SJSA1 (cell line): Measurements from ENCODE around the gene PACSIN2. TPM values are rescaled to one million over a fixed set of nuclear protein-coding genes. Genes with fewer than 3 reads are reported as not detected.
"Not testable (repeated sequence)": the region's sequence is repeated elsewhere in the genome, so short reads cannot be mapped to it uniquely, and the experiment has no call there.

Experiments
- DNase-seq, 2 experiments: peaks; one replicate each; pipeline ENCODE4 v3.0.0-alpha.2; 2015 to 2020; ENCODE audit warnings: low spot score in 2 of 2, low read depth in 1 of 2
- H3K27ac ChIP-seq: fragments of 250-450 bp; sonication (Bioruptor Pico); 2 replicates; pipeline ENCODE4 v1.5.1; 2020; ENCODE audit warnings: mild to moderate bottlenecking, moderate library complexity
- H3K27me3 ChIP-seq: fragments of 250-450 bp; sonication (Bioruptor Pico); replicated peaks from 2 replicates; pipeline ENCODE4 v1.5.1; 2020; ENCODE audit warnings: mild to moderate bottlenecking, moderate library complexity
- H3K36me3 ChIP-seq: fragments of 250-450 bp; sonication (Bioruptor Pico); 2 replicates; pipeline ENCODE4 v1.5.1; 2020; ENCODE audit warnings: mild to moderate bottlenecking
- H3K4me1 ChIP-seq: fragments of 250-450 bp; sonication (Bioruptor Pico); replicated peaks from 2 replicates; pipeline ENCODE4 v1.6.1; 2021; ENCODE audit warnings: mild to moderate bottlenecking
- H3K4me3 ChIP-seq: fragments of 250-450 bp; sonication (Bioruptor Pico); 2 replicates; pipeline ENCODE4 v1.5.1; 2020; ENCODE audit warnings: mild to moderate bottlenecking
- H3K9me3 ChIP-seq: fragments of 250-450 bp; sonication (Bioruptor Pico); replicated peaks from 2 replicates; pipeline ENCODE4 v1.5.1; 2020; ENCODE audit warnings: mild to moderate bottlenecking
- total RNA-seq: library from RNA; depleted of rRNA; stranded (reverse); fragments of >200 nt; shearing (Covaris generic); gene quantifications from 2 replicates; pipeline ENCODE4 v1.2.3, GENCODE V29; 2014

PACSIN2 gene
- total RNA-seq, 1 experiment from 2014 or later = 98.3 TPM

GRCh38 chr22:42974223-42974622 is 40.7 kb downstream of the PACSIN2 start:
- H3K36me3 ChIP-seq = peaks cover 8% of the 10 kb centered on the region
- no peak overlapping the region for H3K27ac ChIP-seq
- no peaks in the 10 kb centered on the region for H3K27me3 ChIP-seq
- no peak overlapping the region for H3K4me3 ChIP-seq
- no peaks in the 10 kb centered on the region for H3K9me3 ChIP-seq
- peaks cover 25% of the 10 kb centered on the region for H3K4me1 ChIP-seq
- no peak for DNase-seq

GRCh38 chr22:42973536-42973881 is 41.4 kb downstream of the PACSIN2 start:
- Histone ChIP-seq H3K9me3 (no peaks in the 10 kb centered on the region), H3K4me1 (peaks cover 19% of the 10 kb centered on the region), H3K36me3 (peaks cover 9% of the 10 kb centered on the region), H3K27ac (no peak overlapping the region), H3K4me3 (no peak overlapping the region), H3K27me3 (no peaks in the 10 kb centered on the region)
- DNase-seq = no peak

GRCh38 chr22:42972649-42973535 is 42.1 kb downstream of the PACSIN2 start:
- DNase-seq = no peak
- peaks cover 13% of the 10 kb centered on the region for H3K4me1 ChIP-seq
- 0 out of 2 replicates have a peak, but pooled peaks cover 2% of the 10 kb centered on the region for H3K9me3 ChIP-seq
- H3K27ac ChIP-seq = no peak overlapping the region
- no peak overlapping the region for H3K4me3 ChIP-seq
- peaks cover 13% of the 10 kb centered on the region for H3K36me3 ChIP-seq
- no peaks in the 10 kb centered on the region for H3K27me3 ChIP-seq

GRCh38 chr22:42971473-42971860 is 43.5 kb downstream of the PACSIN2 start:
- not testable (repeated sequence) for H3K27ac ChIP-seq

GRCh38 chr22:42970029-42970428 is 44.9 kb downstream of the PACSIN2 start:
- no peak overlapping the region for H3K4me3 ChIP-seq
- 0 out of 2 replicates have a peak, but pooled peaks cover 2% of the 10 kb centered on the region for H3K9me3 ChIP-seq
- H3K27me3 ChIP-seq = no peaks in the 10 kb centered on the region; the same call in 1 of the 2 replicates
- peaks cover 25% of the 10 kb centered on the region for H3K36me3 ChIP-seq
- peaks cover 16% of the 10 kb centered on the region for H3K4me1 ChIP-seq
- DNase-seq = no peak
- no peak overlapping the region for H3K27ac ChIP-seq

More at GRCh38 chr22:42971473-42971860, 43.5 kb downstream of the PACSIN2 start:
- H3K9me3 ChIP-seq, H3K4me3 ChIP-seq, H3K27me3 ChIP-seq, DNase-seq: not testable (repeated sequence)
- Histone ChIP-seq H3K36me3 (peaks cover 18% of the 10 kb centered on the region), H3K4me1 (peaks cover 13% of the 10 kb centered on the region)

GRCh38 chr22:42969348-42969975 is 45.5 kb downstream of the PACSIN2 start:
- Histone ChIP-seq H3K4me3 (no peak overlapping the region), H3K9me3 (0 out of 2 replicates have a peak, but pooled peaks cover 2% of the 10 kb centered on the region), H3K36me3 (peaks cover 31% of the 10 kb centered on the region), H3K4me1 (peaks cover 21% of the 10 kb centered on the region), H3K27ac (no peak overlapping the region), H3K27me3 (no peaks in the 10 kb centered on the region; the same call in 1 of the 2 replicates)
- DNase-seq = no peak

GRCh38 chr22:42967933-42968332 is 47.0 kb downstream of the PACSIN2 start:
- no peak for DNase-seq
- no peak overlapping the region for H3K27ac ChIP-seq

GRCh38 chr22:42967005-42967404 is 47.9 kb downstream of the PACSIN2 start:
- Histone ChIP-seq H3K27me3 (no peaks in the 10 kb centered on the region; the same call in 1 of the 2 replicates), H3K27ac (no peak overlapping the region), H3K4me1 (peaks cover 33% of the 10 kb centered on the region), H3K36me3 (peaks cover 47% of the 10 kb centered on the region), H3K9me3 (0 out of 2 replicates have a peak, but pooled peaks cover 2% of the 10 kb centered on the region), H3K4me3 (no peak overlapping the region)
- no peak for DNase-seq

More at GRCh38 chr22:42967933-42968332, 47.0 kb downstream of the PACSIN2 start:
- no peak overlapping the region for H3K4me3 ChIP-seq
- H3K27me3 ChIP-seq = no peaks in the 10 kb centered on the region; the same call in 1 of the 2 replicates
- H3K9me3 ChIP-seq = 0 out of 2 replicates have a peak, but pooled peaks cover 2% of the 10 kb centered on the region
- peaks cover 26% of the 10 kb centered on the region for H3K4me1 ChIP-seq
- H3K36me3 ChIP-seq = peaks cover 45% of the 10 kb centered on the region

GRCh38 chr22:42966497-42966896 is 48.5 kb downstream of the PACSIN2 start:
- no peak overlapping the region for H3K27ac ChIP-seq
- peaks cover 47% of the 10 kb centered on the region for H3K36me3 ChIP-seq
- peaks cover 38% of the 10 kb centered on the region for H3K4me1 ChIP-seq
- H3K9me3 ChIP-seq = 0 out of 2 replicates have a peak, but pooled peaks cover 2% of the 10 kb centered on the region
- DNase-seq = no peak
- no peak overlapping the region for H3K4me3 ChIP-seq
- H3K27me3 ChIP-seq = no peaks in the 10 kb centered on the region; the same call in 1 of the 2 replicates

GRCh38 chr22:42964994-42965699 is 49.8 kb downstream of the PACSIN2 start:
- Histone ChIP-seq H3K27me3 (no peaks in the 10 kb centered on the region; the same call in 1 of the 2 replicates), H3K27ac (no peak overlapping the region), H3K9me3 (0 out of 2 replicates have a peak, but pooled peaks cover 2% of the 10 kb centered on the region), H3K36me3 (peaks cover 47% of the 10 kb centered on the region), H3K4me1 (peaks cover 34% of the 10 kb centered on the region), H3K4me3 (no peak overlapping the region)
- DNase-seq = no peak

GRCh38 chr22:42963231-42963595 is 51.7 kb downstream of the PACSIN2 start:
- Histone ChIP-seq H3K27ac (no peak overlapping the region), H3K9me3 (0 out of 2 replicates have a peak, but pooled peaks cover under 1% of the 10 kb centered on the region), H3K4me3 (no peak overlapping the region), H3K36me3 (peaks cover 51% of the 10 kb centered on the region), H3K4me1 (peaks cover 36% of the 10 kb centered on the region), H3K27me3 (no peaks in the 10 kb centered on the region; the same call in 1 of the 2 replicates)
- DNase-seq = no peak

GRCh38 chr22:42962295-42963230 is 52.4 kb downstream of the PACSIN2 start:
- Histone ChIP-seq H3K36me3 (peaks cover 47% of the 10 kb centered on the region), H3K4me3 (no peak overlapping the region), H3K27me3 (no peaks in the 10 kb centered on the region; the same call in 1 of the 2 replicates), H3K27ac (no peak overlapping the region), H3K4me1 (peaks cover 36% of the 10 kb centered on the region), H3K9me3 (no peaks in the 10 kb centered on the region)
- DNase-seq = peak; percentile 21 to 57
